GM10847 (cell line): Measurements from ENCODE around the gene TP53BP2.

ENCODE experiments used
- POLR2A ChIP-seq: IDR thresholded peaks from 2 replicates; pipeline ENCODE4 v1.6.1; 2011; ENCODE audit not compliant: insufficient read length; ENCODE audit errors: extremely low read depth

The TP53BP2 gene

GRCh38 chr1:223731133-223731770 lies 114.5 kb downstream of the TP53BP2 start:
- TF ChIP-seq POLR2A = no peak

GRCh38 chr1:223730479-223731132 lies 115.1 kb downstream of the TP53BP2 start:
- TF ChIP-seq POLR2A = no peak

- no peak for TF ChIP-seq POLR2A
Measured at GRCh38 chr1:223729906-223730305, 115.8 kb downstream of the TP53BP2 start.
